HEK293 (cell line): ENCODE data around the gene OTUD1.

Source experiments
- ELK4 ChIP-seq: IDR thresholded peaks from 2 replicates; pipeline ENCODE4 v1.6.1; 2011; ENCODE audit warnings: mild to moderate bottlenecking, low read depth, low read length, borderline replicate concordance
- ZNF138 ChIP-seq: fragments of 450-650 bp; formaldehyde crosslinking; IDR thresholded peaks from 2 replicates; pipeline ENCODE4 v1.5.1; 2016; ENCODE audit warnings: missing biosample characterization, missing genetic modification characterization, borderline replicate concordance

DNA sequence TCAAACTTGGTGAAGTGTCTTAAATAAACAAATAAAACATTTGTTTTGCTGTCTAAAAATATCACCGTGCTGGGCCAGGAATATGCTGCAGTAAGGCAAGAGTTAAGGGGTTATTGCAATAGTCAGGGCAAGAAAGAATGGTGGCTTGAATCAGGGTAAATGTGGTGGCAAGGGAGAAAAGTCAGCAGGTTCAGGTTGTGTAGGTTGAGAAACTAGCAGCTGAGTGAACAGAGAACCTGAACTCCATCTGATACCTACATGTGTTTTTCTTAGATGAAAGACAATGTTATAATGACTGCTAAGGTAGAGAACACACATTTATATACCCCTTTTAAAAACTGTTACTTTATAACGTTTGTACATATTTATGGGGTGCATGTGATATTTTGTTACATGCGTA lies 28.7 kb downstream of the OTUD1 start:
- TF ChIP-seq ELK4 (no peak), ZNF138 (no peak)
